Sigmoid colon (tissue), 7 donors: ENCODE results near the gene FBXL20. TPM values are rescaled to one million over a fixed set of nuclear protein-coding genes. Genes with fewer than 3 reads are reported as not detected.
"Not testable (repeated sequence)": the region's sequence is repeated elsewhere in the genome, so short reads cannot be mapped to it uniquely, and the experiment has no call there.

Source experiments
- DNase-seq: peaks from one replicate; pipeline ENCODE4 v3.0.0-alpha.2; 2019
- H3K27ac ChIP-seq, 4 donors: fragments of 200-600 bp; sonication (generic); one replicate each; pipeline ENCODE4 v1.5.1; 2016 to 2019; ENCODE audit warnings: mild to moderate bottlenecking in 1 of 4
- H3K27me3 ChIP-seq, 3 donors: fragments of 200-600 bp; sonication (generic); one replicate each; pipeline ENCODE4 v1.5.1; 2019; ENCODE audit warnings: mild to moderate bottlenecking in 1 of 3
- H3K36me3 ChIP-seq, 4 donors: fragments of 200-600 bp; sonication (generic); one replicate each; pipeline ENCODE4 v1.5.1; 2016 to 2019
- H3K4me1 ChIP-seq, 4 donors: fragments of 200-600 bp; sonication (generic); one replicate each; pipeline ENCODE4 v1.5.1; 2017 to 2019
- H3K4me3 ChIP-seq, 4 donors: fragments of 200-600 bp; sonication (generic); one replicate each; pipeline ENCODE4 v1.5.1; 2017 to 2019; ENCODE audit warnings: mild to moderate bottlenecking in 2 of 4, moderate library complexity in 1 of 4
- H3K9me3 ChIP-seq, 4 donors: fragments of 200-600 bp in 3 of 4; sonication (generic) in 3 of 4; one replicate each; pipeline versions ENCODE4 v1.5.1 to v1.6.1; 2013 to 2019
- EP300 ChIP-seq, 4 donors: sonication (generic); formaldehyde crosslinking; IDR thresholded peaks; one replicate each; pipeline ENCODE4 v1.6.1; 2017; ENCODE audit warnings: antibody characterized with exemption in 4 of 4
- POLR2A ChIP-seq, 2 donors: fragments of 450-650 bp; IDR thresholded peaks; one replicate each; pipeline ENCODE4 v1.6.1; 2016; ENCODE audit warnings: antibody characterized with exemption in 2 of 2, mild to moderate bottlenecking in 2 of 2, moderate library complexity in 2 of 2
- POLR2AphosphoS5 ChIP-seq, 4 donors: sonication (generic); formaldehyde crosslinking; IDR thresholded peaks; one replicate each; pipeline ENCODE4 v1.6.1; 2017; ENCODE audit warnings: antibody characterized with exemption in 4 of 4
- WGBS, 2 donors: extraction: QIAGEN DNeasy Blood & Tissue Kit; methylation state at CpG; one replicate each; pipeline ENCODE4 v1.1.7; 2013; 5-methylcytosine and 5-hydroxymethylcytosine counted together
- intact Hi-C: fragments of 100-400 bp; cut with DNase I; formaldehyde crosslinking; loops from one replicate; pipeline ENCODE4 v1.15.1; 2023
- polyA plus RNA-seq, 3 donors: library from polyadenylated mRNA; stranded (reverse); fragments of 200-250 nt; gene quantifications; one replicate each; pipeline ENCODE4 v1.2.3, GENCODE V29; 2013
- total RNA-seq, 4 donors: library from RNA; depleted of rRNA; stranded (reverse); fragments of >200 nt; gene quantifications; one replicate each; pipeline ENCODE4 v1.1.0, GENCODE V29; 2016
- TF ChIP-seq, protein P1 (sequence below), 4 experiments: fragments of 450-650 bp in 3 of 4; fragments of 200-600 bp in 1 of 4; IDR thresholded peaks; one replicate each; pipeline ENCODE4 v1.5.1; 2016 to 2019; ENCODE audit warnings: antibody characterized with exemption in 4 of 4, mild to moderate bottlenecking in 3 of 4, moderate library complexity in 2 of 4
- donor health status: healthy with polysubstance abuse.
- donor health status: Bipolar disorder and iron deficiency.
- donor health status: healthy.

FBXL20 gene
- total and polyA plus RNA-seq, 7 donors = 1.8 to 26.0 (median 17.0) TPM

GRCh38 chr17:39305978-39306377 is 95.4 kb downstream of the FBXL20 start:
- Histone ChIP-seq H3K27ac (no peak overlapping the region), H3K9me3 (no peaks in the 10 kb centered on the region), H3K27me3 (no peaks in the 10 kb centered on the region), H3K36me3 (peaks cover 0 to 11% (median 2%) of the 10 kb centered on the region in 4 donors), H3K4me3 (no peak overlapping the region), H3K4me1 (peaks cover 0 to 19% (median 13%) of the 10 kb centered on the region in 4 donors)
- no peak for DNase-seq
- 76 to 90% methylated on average over 7 of the region's 7 CpGs for WGBS, 2 donors
- intact Hi-C loops = no loop called here
- TF ChIP-seq POLR2AphosphoS5 (IDR thresholded peaks at IDR 0.05) (no peak), POLR2A (IDR thresholded peaks at IDR 0.05) (no peak), EP300 (IDR thresholded peaks at IDR 0.05) (no peak)
- TF ChIP-seq, protein P1, sequence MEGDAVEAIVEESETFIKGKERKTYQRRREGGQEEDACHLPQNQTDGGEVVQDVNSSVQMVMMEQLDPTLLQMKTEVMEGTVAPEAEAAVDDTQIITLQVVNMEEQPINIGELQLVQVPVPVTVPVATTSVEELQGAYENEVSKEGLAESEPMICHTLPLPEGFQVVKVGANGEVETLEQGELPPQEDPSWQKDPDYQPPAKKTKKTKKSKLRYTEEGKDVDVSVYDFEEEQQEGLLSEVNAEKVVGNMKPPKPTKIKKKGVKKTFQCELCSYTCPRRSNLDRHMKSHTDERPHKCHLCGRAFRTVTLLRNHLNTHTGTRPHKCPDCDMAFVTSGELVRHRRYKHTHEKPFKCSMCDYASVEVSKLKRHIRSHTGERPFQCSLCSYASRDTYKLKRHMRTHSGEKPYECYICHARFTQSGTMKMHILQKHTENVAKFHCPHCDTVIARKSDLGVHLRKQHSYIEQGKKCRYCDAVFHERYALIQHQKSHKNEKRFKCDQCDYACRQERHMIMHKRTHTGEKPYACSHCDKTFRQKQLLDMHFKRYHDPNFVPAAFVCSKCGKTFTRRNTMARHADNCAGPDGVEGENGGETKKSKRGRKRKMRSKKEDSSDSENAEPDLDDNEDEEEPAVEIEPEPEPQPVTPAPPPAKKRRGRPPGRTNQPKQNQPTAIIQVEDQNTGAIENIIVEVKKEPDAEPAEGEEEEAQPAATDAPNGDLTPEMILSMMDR (IDR thresholded peaks at IDR 0.05) = no peak

DNA sequence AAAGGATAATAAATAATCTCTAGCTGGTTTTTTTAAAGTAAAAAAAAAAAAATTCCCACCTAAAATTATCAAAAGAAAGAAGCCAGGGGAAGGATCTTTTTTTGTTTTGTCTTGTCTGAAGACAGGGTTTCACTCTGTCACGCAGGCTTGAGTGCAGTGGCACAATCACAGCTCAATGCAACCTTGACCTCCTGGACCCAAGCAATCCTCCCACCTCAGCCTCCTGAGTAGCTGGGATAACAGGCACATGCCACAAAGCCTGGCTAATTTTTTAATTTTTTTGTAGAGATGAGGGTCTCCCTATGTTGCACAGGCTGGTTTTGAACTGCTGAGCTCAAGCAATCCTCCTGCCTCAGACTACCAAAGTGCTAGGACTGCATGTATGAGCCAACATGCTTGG is 97.2 kb downstream of the FBXL20 start:
- WGBS, 2 donors = 94 to 96% methylated on average over 1 of the region's 1 CpG
- Histone ChIP-seq H3K9me3 (no peaks in the 10 kb centered on the region), H3K4me1 (peaks cover 0 to 19% (median 13%) of the 10 kb centered on the region in 4 donors), H3K27ac (no peak overlapping the region), H3K27me3 (no peaks in the 10 kb centered on the region), H3K4me3 (no peak overlapping the region), H3K36me3 (peaks cover 0 to 27% (median 5%) of the 10 kb centered on the region in 4 donors)
- no peak for DNase-seq
- TF ChIP-seq POLR2A (IDR thresholded peaks at IDR 0.05) (no peak), EP300 (IDR thresholded peaks at IDR 0.05) (no peak), POLR2AphosphoS5 (IDR thresholded peaks at IDR 0.05) (no peak)
- TF ChIP-seq, protein P1 (IDR thresholded peaks at IDR 0.05) = no peak
- intact Hi-C loops = no loop called here

GRCh38 chr17:39294060-39294459 is 107.4 kb downstream of the FBXL20 start:
- Histone ChIP-seq H3K4me3 (no peak overlapping the region), H3K36me3 (peaks cover 8 to 72% (median 14%) of the 10 kb centered on the region in 4 donors)
- TF ChIP-seq EP300 (IDR thresholded peaks at IDR 0.05) (no peak), POLR2AphosphoS5 (IDR thresholded peaks at IDR 0.05) (no peak), POLR2A (IDR thresholded peaks at IDR 0.05) (no peak)
- TF ChIP-seq, protein P1 (IDR thresholded peaks at IDR 0.05) = no peak

DNA sequence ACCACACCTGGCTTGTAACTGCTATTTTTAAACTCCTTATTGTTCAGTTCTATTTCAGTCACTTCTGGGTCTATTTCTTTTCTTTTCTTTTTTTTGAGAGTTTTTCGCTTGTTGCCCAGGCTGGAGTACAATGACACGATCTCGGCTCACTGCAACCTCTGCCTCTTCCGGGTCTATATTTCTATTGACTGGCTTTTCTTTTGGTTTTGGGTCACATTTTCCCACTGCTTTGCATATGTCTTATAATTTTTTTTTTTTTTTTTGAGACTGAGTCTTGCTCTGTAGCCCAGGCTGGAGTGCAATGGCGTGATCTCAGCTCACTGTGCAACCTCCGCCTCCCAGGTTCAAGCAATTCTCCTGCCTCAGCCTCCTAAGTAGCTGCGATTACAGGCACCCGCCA is 108.9 kb downstream of the FBXL20 start:
- H3K4me3 ChIP-seq, H3K4me1 ChIP-seq, H3K27me3 ChIP-seq, H3K9me3 ChIP-seq, DNase-seq, intact Hi-C loops, H3K27ac ChIP-seq: not testable (repeated sequence)
- peaks cover 0 to 56% (median 9%) of the 10 kb centered on the region in 4 donors for H3K36me3 ChIP-seq
- WGBS, 2 donors = 95 to 97% methylated on average over 8 of the region's 8 CpGs

More at GRCh38 chr17:39294060-39294459, 107.4 kb downstream of the FBXL20 start:
- Histone ChIP-seq H3K4me1 (no peaks in the 10 kb centered on the region), H3K27ac (no peak overlapping the region), H3K9me3 (no peaks in the 10 kb centered on the region), H3K27me3 (no peaks in the 10 kb centered on the region)
- no peak for DNase-seq
- intact Hi-C loops = no loop called here

DNA sequence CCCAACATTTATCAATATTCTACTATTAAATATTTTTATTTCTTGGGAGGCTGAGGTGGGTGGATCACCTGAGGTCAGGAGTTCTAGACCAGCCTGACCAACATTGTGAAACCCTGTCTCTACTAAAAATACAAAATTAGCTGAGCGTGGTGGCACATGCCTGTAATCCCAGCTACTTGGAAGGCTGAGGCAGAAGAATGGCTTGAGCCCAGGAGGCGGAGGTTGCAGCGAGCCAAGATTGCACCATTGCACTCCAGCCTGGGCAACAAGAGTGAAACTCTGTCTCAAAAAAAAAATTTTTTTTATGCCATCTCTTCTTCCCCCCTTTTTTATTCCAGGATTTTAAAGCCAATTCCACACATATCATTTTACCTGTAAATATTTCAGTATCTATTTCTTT is 114.9 kb downstream of the FBXL20 start:
- H3K36me3 ChIP-seq = peaks cover 0 to 22% (median 0%) of the 10 kb centered on the region in 4 donors
- WGBS, 2 donors = 98 to 100% methylated on average over 3 of the region's 3 CpGs
- intact Hi-C loops, DNase-seq, H3K27me3 ChIP-seq, H3K4me1 ChIP-seq, H3K4me3 ChIP-seq, H3K27ac ChIP-seq, H3K9me3 ChIP-seq: not testable (repeated sequence)

- H3K27ac ChIP-seq = no peak overlapping the region
- WGBS, 2 donors = 97 to 98% methylated on average over 5 of the region's 5 CpGs
- no peaks in the 10 kb centered on the region for H3K9me3 ChIP-seq
- intact Hi-C loops = no loop called here
- peaks cover 0 to 32% (median 0%) of the 10 kb centered on the region in 4 donors for H3K36me3 ChIP-seq
- no peak for DNase-seq
- no peaks in the 10 kb centered on the region for H3K27me3 ChIP-seq
- peaks cover 0 to 16% (median 10%) of the 10 kb centered on the region in 4 donors for H3K4me1 ChIP-seq
- H3K4me3 ChIP-seq = no peak overlapping the region
- TF ChIP-seq POLR2A (IDR thresholded peaks at IDR 0.05) = no peak
- no peak for TF ChIP-seq POLR2AphosphoS5 (IDR thresholded peaks at IDR 0.05)
- no peak for TF ChIP-seq EP300 (IDR thresholded peaks at IDR 0.05)
- TF ChIP-seq, protein P1 (IDR thresholded peaks at IDR 0.05) = no peak
Measured at GRCh38 chr17:39284685-39285084, 116.7 kb downstream of the FBXL20 start.
